Right lobe of liver (tissue), 4 donors: ENCODE results near the gene MYO1D.

Experiments used
- CTCF ChIP-seq, 4 donors: fragments of 200-600 bp in 3 of 4; fragments of 450-650 bp in 1 of 4; IDR thresholded peaks; one replicate each; pipeline versions ENCODE4 v1.5.1 to v1.8.0; 2016 to 2022; ENCODE audit warnings: antibody characterized with exemption in 4 of 4, mild to moderate bottlenecking in 2 of 4
- POLR2A ChIP-seq: fragments of 450-650 bp; IDR thresholded peaks from one replicate; pipeline ENCODE4 v1.6.1; 2017; ENCODE audit warnings: antibody characterized with exemption, mild to moderate bottlenecking
- donor health status: DM: no; HTN: no; CAD: no.
- donor health status: DM: no; HTN: no; CAD: no.
- donor health status: DM: no; HTN: yes; CAD: no.

- TF ChIP-seq CTCF (IDR thresholded peaks at IDR 0.05) (no peak), POLR2A (no peak)
Measured at GRCh38 chr17:32664936-32665583, 211.9 kb downstream of the MYO1D start.
